ENCODE results near the gene CELF1.

DNA sequence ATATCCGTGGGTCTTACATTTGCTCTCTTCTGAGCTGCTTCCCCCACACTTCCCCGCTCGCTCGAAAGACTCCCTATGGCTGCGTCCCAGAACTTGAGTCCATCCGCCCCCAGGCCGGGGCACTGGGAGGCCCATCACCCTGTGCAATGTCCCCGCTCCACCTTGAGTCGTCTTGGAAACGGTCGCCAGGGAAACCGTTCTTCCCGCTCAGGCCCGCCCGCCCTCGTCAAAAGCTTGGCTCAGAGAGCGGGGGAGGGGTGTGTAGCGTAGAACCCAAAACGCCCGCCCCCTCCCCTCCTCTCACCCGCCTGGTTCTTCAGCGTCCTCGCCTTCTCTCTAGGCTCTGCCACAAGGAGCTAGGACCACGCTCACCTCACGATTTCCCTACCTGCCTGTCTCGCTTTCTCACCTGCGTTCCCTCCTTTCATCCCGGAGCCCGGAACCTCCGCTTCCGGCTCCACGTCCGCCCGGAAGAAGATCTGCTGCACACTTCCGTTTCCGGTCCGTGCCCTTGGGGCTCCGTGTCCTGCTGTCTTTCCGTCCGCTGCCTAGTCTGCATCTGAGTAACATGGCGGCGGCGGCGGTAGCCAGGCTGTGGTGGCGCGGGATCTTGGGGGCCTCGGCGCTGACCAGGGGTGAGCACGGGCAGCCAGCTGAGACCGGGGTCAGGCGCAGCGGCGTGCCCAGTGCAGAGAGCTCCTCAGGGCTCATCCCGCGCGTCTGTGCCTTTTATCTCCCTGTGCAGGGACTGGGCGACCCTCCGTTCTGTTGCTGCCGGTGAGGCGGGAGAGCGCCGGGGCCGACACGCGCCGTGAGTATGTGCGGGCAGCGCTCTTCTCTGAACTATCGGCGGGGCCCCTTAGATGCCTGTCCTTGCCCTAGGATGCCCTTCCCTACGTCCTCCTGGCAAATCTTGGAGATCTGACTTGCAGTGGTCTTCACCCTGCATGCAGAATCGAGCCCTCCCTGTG, 25.9 kb upstream of the CELF1 start, which contains the start of the genes KBTBD4 and NDUFS3:
- TF ChIP-seq MAZ (IDR thresholded peaks at IDR 0.05; ENCODE audit: borderline replicate concordance, low read depth, low read length) (peak; percentile 73; the same call in 1 of the 2 replicates), USF2 (IDR thresholded peaks at IDR 0.05; ENCODE audit: low read depth, low read length) (no peak), SMC3 (IDR thresholded peaks at IDR 0.05; ENCODE audit: low read depth, low read length) (peak; percentile 11), POLR2A (IDR thresholded peaks at IDR 0.05; ENCODE audit: low read depth, low read length) (peak; percentile 65; the same call in 1 of the 2 replicates), MXI1 (IDR thresholded peaks at IDR 0.05; ENCODE audit: borderline replicate concordance, low read depth, low read length) (0 out of 2 replicates have a peak, but pooled peaks have one; percentile 47), RAD21 (IDR thresholded peaks at IDR 0.05; ENCODE audit: low read length) (0 out of 2 replicates have a peak, but pooled peaks have one; percentile 8), CEBPB (IDR thresholded peaks at IDR 0.05; ENCODE audit: low read depth, low read length) (peak; percentile 8; the same call in 1 of the 2 replicates), CHD1 (IDR thresholded peaks at IDR 0.05; ENCODE audit: low read depth, low read length) (no peak)
- TF ChIP-seq, protein P1, sequence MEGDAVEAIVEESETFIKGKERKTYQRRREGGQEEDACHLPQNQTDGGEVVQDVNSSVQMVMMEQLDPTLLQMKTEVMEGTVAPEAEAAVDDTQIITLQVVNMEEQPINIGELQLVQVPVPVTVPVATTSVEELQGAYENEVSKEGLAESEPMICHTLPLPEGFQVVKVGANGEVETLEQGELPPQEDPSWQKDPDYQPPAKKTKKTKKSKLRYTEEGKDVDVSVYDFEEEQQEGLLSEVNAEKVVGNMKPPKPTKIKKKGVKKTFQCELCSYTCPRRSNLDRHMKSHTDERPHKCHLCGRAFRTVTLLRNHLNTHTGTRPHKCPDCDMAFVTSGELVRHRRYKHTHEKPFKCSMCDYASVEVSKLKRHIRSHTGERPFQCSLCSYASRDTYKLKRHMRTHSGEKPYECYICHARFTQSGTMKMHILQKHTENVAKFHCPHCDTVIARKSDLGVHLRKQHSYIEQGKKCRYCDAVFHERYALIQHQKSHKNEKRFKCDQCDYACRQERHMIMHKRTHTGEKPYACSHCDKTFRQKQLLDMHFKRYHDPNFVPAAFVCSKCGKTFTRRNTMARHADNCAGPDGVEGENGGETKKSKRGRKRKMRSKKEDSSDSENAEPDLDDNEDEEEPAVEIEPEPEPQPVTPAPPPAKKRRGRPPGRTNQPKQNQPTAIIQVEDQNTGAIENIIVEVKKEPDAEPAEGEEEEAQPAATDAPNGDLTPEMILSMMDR (conservative IDR thresholded peaks at IDR 0.05; ENCODE audit: low read depth, low read length): no peak
- TF ChIP-seq, protein P2, sequence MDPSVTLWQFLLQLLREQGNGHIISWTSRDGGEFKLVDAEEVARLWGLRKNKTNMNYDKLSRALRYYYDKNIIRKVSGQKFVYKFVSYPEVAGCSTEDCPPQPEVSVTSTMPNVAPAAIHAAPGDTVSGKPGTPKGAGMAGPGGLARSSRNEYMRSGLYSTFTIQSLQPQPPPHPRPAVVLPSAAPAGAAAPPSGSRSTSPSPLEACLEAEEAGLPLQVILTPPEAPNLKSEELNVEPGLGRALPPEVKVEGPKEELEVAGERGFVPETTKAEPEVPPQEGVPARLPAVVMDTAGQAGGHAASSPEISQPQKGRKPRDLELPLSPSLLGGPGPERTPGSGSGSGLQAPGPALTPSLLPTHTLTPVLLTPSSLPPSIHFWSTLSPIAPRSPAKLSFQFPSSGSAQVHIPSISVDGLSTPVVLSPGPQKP (IDR thresholded peaks at IDR 0.05; ENCODE audit: borderline replicate concordance, low read depth, low read length): no peak

Data from IMR-90 (cell line).